ENCODE measurements around the gene OSGEP. TPM values are rescaled to one million over a fixed set of nuclear protein-coding genes. Genes with fewer than 3 reads are reported as not detected.
"Not testable (repeated sequence)": the region's sequence is repeated elsewhere in the genome, so short reads cannot be mapped to it uniquely, and the experiment has no call there.

OSGEP gene
- total RNA-seq, 1 experiment from 2014 or later: 50.1 TPM

DNA sequence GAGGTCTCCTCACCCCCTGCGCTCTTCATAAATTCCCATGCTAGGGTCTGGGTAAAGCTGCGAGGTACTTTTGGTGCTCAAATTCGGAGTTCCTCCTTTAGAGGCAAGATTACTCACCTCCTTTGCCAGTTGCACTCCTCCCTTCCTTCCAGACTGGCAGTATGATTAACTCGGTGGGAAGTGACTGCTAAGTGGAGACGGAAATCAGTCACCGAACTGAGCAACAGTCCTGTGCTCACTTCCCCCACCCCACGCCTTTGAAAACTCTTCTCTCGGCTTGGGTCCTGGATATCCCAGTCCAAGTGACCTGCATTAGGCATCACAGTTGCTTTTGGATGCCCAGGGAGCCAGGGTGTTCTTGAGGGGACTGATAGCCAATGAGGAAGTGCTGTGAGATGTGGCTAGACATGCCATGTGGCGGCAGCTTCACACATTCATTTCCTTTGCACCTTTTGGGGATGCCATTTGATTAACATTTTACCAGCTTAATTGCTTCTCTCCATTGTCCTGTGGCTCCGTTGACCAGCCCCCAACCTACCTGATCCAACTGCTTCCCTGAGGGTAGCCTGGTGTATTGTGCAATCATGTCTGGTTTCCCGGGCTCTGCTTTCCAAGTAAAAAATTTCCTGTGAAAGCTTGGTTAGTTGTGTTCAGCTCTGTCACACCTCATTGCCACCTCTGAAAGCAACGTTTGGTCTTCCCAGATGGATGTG, 15.4 kb upstream of the OSGEP start:
- DNase-seq (ENCODE audit: low read depth): peak; percentile 88

DNA sequence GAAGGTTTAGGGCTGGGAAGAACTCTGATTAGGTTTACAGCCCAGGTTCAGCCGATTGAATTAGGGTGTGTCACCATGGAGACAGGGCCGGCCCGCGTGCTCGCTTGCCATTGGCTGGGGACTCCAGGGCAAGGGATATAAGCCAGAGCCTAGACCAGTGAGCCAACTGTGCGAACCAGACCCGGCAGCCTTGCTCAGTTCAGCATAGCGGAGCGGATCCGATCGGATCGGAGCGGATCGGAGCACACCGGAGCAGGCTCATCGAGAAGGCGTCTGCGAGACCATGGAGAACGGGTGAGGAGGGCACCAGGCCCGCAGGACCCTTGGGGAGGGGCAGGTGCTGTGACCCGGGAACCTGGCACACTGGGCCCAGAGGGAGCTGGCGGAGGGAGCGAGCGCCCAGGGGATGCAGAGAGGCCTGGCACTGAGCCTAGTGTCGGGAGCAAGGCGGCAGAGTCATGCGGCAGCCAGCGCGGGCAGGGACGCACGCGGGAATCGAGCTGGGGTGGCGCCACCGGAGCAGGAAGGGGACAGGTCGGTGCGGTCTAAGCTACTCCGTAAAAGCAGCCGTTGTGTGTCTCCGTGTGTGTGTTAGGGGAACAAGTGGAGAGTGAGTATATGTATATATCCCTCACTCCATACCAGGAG, 14.8 kb upstream of the OSGEP start, which contains the start of gene PNP:
PNP (plus strand) TSS at position 165 of the 648 bp plus-strand sequence; CDS start at position 284, 119 bp downstream.
- peak; percentile 85 for DNase-seq (ENCODE audit: low read depth)

DNA sequence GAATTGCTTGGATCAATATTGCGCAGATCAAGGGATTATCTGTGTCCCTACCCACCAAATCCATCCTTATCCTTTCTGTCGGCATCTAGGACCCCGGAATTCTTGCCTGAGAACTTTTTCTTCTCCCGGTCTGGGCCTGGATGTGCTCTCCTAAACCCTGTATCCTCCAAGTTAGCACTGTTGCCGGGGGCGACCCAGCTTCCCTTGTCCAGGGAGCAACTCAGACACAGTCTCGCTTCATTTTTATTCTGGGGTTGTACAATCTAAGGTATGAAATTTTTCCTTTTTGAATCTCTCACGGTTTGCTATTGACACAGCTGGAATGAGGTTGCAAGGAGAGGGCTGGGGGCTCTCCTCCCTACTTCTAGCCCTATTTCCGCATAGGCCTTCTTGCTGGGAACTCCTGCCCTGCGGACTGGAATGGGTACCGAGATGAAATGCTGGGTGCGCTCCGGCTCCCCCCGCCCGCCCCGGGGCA, 14.2 kb upstream of the OSGEP start:
- no peak for DNase-seq (ENCODE audit: low read depth)

DNA sequence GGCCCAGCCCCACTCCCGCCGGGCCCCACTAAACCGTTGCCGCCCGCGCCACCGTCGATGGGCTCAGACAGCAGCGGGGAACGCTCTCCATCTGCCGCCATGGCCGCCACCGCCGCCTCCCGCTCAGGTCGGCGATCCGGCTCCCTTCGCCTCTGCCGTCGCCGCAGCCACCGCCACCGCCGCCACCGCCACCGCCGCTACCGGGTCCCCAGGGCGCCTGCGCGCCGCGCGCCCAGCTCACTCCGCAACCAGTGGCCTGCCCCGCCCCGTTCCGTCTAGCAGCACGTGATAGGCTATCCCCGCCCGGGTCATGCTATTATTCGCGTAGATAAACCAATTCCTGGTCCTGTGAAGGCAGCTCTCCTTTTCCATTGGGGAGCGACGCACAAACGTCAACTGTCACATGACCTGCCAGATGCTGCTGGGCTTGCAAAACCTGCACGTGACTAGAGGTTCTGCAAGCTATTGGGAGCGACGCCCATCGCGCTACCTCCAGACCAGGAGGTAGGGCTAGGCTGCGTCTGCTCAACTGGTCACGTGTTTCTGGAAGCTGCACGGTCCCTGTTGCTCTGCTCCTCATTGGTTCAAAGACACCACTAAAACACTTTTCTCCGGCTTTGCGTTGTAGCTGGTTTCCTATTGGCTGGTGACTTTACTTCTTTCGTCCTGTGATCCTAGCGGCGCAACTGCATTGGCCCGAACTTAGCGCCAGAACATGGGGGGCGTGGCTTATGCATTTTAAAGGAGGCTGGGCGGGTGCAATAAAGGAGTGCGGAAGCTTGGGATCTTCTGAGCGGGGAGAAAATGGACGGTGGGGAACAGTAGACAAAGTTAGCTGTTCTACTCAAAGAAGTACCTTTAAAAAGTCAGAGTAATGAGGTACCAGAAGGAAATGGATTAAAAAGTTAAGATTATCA, 6.9 kb upstream of the OSGEP start, which contains the start of gene PIP4P1:
PIP4P1 (minus strand) TSS at position 210 of the 917 bp plus-strand sequence; CDS start at position 101, 109 bp downstream.
- peak; percentile 100 for DNase-seq (ENCODE audit: low read depth)

DNA sequence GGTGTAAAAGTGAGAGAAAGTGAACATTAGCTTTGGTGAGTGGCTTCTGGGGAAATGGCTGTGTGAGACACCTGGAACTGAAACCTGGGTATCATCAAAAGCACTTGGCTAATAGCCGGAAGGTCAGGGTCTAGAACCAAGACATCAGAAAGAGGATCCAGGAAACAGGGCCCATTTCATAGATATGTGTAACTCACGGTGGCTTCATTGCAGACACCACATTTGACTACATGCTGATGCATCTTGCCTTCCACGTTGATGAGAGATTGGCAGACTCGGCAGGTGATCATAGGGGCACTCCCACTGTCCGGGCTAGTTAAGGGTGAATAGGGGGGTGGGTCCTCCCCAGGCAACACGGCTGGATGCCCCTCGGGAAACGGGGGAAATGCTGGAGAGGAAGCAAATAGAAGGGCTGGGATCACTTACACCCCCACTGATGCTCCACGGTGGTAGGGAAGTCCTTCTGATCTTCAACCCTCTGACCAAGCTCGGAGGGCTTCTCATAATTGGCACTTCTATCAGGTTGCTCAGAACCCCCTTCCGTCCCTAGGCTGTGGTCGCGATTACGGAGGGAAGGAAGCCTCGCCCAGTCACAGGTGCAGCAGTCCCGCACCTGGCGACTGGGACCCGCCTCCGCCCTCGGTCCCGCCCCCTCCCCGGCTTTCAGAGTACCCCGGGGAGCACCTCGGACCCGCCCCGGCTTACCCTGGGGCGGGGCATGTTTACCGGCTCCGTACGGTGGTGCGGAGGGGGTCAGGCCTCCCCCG, 6.0 kb upstream of the OSGEP start:
- no peak for DNase-seq (ENCODE audit: low read depth)

DNA sequence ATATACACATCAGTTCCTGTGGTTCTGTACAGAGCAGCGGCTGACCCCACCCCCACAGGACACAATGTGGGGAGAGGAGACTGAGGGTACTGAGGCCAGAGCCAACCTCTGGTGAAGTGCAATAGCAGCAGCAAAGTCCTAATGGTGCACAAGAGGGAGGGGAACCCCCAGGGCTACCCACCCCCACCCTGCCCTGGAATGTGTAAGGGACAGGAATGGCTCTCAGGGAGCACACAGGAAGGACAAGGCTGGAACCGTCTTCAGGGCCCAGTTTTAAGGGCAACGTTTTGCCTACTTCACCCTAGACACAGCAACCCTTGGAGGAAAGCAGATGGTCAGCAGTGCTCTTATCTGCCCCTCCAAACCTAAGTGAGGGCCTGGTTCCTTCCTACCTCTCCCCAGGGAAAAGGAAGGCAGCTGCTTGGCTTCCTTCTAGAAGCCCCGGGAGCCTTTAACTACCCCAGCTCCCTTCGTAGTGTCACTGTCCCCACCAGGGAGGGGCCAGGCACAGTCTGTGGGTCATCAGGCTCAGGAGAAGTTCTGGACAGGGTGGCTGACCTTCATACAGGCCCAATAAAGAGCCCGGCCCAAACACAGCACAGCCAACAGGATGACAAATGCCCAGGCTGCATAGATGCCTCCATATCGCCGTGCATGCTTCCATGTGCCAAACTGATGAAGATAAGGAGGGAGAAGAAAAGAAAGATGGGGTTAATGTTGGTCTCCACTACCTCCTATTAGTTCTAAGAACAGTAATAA, 3.6 kb upstream of the OSGEP start:
- no peak for DNase-seq (ENCODE audit: low read depth)

DNA sequence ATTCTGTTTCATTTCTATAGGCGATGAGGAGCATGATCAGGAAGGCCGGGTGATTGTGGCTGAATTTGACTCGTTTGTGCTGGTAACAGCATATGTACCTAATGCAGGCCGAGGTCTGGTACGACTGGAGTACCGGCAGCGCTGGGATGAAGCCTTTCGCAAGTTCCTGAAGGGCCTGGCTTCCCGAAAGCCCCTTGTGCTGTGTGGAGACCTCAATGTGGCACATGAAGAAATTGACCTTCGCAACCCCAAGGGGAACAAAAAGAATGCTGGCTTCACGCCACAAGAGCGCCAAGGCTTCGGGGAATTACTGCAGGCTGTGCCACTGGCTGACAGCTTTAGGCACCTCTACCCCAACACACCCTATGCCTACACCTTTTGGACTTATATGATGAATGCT, 2.4 kb upstream of the OSGEP start:
- no peak for DNase-seq (ENCODE audit: low read depth)

DNA sequence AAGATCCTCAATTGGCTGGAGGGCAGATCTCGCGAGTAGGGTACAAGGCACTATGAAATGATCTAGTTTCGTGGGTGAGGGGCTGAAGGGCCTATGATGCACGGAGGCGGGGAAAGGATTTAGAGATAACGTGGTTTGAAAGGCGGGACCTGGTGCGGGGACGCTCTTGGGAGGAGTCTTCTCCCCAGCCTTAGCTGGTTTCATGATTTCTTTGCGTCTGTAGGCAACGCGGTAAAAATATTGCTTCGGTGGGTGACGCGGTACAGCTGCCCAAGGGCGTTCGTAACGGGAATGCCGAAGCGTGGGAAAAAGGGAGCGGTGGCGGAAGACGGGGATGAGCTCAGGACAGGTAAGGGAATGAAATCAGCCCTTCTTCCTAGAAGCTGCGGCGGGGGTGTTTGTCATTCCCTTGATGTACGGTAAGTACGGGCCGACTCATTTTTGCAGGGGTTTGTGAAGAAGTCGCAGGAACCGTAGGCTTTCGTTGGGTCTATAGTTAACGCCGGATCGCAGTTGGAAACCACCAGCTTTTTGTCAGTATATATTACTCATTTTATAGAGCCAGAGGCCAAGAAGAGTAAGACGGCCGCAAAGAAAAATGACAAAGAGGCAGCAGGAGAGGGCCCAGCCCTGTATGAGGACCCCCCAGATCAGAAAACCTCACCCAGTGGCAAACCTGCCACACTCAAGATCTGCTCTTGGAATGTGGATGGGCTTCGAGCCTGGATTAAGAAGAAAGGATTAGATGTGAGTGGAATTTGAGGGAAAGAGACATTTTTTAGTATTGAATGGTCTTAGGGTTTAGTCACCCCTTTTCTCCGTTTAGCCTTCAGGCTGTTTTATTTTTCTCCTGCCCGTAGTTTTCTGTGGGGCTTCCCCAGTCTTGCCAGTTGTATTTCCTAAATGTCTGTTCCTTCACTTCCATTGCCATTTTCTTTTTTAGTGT, 1.0 kb upstream of the OSGEP start:
- DNase-seq (ENCODE audit: low read depth): no peak

DNA sequence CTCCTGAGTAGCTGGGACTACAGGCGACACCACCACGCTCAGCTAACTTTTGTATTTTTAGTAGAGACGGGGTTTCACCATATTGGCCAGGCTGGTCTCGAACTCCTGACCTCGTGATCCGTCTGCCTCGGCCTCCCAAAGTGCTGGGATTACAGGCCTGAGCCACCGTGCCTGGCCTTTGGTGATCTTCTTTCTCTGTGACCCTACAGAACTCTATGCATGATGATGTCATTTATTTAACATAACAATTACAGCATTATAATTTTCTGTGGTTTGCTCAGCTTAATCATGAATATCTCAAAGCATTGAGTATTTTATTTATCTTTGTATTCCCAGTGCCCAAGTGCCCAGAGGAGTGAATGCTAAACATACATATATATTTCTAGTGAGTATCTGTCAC, 1.8 kb downstream of the OSGEP start:
- DNase-seq (ENCODE audit: low read depth): not testable (repeated sequence)

DNA sequence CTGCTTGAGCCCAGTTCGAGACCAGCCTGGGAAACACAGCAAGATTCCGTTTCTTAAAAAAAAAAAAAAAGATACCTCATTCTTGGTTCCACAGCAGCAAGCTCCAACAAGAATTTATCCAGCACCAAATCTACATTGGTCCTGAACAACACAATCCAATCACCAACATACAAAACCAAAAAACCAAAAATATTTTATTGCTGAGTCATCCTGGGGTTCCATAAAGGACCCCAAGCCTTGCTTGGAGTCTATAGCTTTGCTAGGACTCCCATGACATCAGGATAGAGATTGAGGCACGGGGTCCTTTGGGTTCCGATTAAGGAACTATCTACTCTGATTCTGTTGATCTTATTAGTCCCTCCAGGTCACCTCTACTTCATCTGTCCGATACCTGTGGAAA, 7.7 kb downstream of the OSGEP start:
- no peak for DNase-seq (ENCODE audit: low read depth)

DNA sequence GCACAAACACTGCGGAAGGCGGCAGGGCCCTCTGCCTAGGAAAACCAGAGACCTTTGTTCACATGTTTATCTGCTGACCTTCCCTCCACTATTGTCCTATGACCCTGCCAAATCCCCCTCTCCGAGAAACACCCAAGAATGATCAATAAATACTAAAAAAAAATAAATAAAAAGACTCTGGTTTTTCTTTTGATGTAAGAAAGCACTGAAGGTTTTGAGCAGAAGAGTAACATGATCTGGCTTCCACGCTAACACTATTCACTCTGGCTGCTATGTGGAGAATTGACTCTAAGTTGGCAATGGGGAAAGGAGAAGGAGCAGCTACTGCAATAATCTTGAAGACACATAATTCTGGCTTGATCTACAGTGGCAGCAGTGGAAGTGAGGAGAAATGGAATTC, 11.0 kb downstream of the OSGEP start:
- DNase-seq (ENCODE audit: low read depth): not testable (repeated sequence)

DNA sequence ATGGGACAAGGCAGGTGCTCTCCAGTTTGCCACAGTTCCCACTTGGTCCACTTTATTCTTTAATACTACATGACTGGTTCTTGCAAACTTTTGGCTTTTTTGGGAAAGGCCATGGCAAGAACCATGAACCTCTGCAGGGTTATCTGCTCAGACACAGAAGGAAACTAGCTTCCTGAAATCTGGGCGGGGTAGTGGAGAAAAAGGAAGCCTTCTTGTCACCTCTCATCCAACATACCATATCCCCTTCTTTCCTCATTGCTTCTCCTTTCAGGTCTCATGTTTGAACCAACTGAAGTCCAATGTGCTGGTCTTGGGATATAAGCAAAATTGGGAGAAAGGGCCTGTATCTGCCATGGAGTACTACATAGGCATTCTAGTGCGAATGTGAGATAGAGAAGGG, 13.2 kb downstream of the OSGEP start:
- no peak for DNase-seq (ENCODE audit: low read depth)

DNA sequence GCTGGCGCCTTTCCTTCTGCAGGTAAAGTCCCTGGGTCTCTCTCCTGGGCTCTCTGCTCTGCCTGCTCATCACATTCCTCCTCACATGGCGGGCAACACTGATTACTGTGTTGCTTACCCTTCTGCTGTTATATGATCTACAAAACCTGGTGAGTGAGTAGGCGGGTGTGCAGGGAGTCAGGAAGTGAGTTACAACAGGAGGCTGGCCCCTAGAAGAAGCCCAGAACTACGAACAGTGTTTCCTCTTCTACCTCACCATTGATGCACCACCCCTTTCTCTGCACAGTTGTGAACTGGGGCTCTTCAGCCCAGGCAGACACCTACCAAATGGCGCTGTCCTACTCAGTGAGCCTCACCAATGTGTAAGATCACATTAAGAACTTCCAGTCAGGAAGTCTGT, 13.7 kb downstream of the OSGEP start:
- no peak for DNase-seq (ENCODE audit: low read depth)

DNA sequence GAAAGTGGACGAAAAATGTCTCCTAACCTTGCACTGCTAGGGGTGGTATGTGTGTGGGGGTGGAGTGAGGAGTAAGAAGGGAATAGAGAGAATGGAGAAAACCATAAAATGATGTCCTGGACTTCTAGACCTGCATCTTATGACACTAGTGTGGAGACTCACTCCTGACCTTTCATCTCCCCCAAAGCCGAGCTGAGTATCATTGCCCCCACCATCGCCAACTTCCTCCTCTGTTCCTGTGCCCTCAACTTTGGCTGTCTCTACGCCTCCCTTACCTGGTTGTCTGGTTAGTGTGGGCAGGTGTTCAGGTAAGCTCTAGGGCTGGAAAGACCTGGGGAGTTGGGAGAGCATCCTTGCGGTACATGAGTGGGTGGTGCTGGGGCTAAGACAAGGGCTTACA, 14.1 kb downstream of the OSGEP start:
- no peak for DNase-seq (ENCODE audit: low read depth)

DNA sequence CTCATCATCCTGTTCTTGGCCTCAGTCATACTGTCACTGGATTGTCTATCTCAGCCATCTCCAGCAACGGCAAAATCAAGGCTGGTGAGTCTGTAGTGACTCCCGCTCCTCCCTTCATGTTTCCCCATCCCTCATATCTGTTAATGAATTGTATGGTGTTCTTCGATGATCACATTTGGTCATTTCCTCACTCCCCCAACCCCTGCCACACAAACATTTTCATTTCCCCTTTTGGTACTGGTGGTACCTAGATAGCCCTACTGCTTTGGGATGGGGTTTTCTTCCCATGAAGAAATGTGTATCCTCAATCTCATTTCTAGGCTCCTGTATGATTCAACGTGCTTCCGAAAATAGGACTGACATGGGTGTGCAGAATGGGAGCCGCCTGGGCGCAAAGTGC, 15.9 kb downstream of the OSGEP start:
- no peak for DNase-seq (ENCODE audit: low read depth)

DNA sequence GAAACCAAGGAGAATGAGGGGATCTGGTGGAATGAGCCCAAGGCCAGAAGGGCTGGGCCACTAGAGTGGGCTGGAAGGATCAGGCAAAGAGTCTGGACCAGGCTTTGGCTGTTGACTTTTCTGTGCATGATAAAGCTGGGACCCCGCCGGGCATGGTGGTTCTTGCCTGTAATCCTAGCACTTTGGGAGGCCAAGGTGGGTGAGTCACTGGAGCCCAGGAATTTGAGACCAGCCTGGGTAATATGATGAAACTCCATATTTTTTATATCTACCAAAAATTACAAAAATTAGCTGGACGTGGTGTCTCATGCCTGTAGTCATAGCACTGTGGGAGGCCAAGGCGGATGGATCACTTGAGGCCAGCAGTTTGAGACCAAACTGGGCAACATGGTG, 18.3 kb downstream of the OSGEP start:
- peak; percentile 49 for DNase-seq (ENCODE audit: low read depth)

DNA sequence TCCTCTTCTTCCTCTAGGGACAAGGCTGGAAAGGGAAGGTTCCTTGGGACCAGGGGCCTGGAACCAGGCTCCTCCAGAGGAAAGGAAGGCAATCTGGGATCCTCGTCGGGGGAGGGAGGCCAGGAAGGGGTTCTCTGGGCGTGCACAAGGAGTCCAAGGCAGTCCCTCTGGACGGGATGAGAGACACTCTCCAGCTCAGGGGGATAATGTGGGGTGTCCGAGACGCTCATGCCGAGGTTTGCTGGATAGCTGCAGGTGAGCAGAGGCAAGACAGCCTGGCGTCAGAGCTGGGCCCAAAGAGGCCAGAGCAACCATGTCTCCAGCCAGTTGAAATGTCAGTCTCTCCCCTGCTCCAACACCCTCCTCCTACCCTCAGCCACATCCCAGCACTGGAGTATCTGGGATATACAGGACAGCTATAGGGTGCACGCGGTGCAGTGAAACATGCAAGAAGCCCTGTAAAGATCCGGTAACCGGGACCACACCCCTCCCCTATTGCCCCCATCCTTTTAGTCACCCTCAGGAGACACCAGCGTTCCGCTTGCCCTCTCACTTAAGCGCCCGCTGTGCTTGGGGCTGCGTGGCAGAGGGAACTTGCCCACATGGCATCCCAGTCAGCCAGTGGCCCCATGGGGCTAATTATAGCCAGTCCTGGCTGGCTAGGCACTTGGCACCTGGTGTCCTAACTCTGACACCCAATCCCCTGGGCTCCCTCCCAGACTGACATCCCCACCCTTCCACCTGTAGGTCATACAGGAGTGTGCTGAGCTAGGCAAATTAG, 18.8 kb downstream of the OSGEP start, which contains the start of gene KLHL33:
KLHL33 (minus strand) TSS at position 585 of the 781 bp plus-strand sequence; CDS start at position 230, 355 bp downstream.
- no peak for DNase-seq (ENCODE audit: low read depth)

All from HT1080 (cell line).